Measurements from ENCODE around the gene PCK2. TPM values are rescaled to one million over a fixed set of nuclear protein-coding genes. Genes with fewer than 3 reads are reported as not detected.

The PCK2 gene
- total RNA-seq, 1 donor from 2014 or later: 590 TPM

DNA sequence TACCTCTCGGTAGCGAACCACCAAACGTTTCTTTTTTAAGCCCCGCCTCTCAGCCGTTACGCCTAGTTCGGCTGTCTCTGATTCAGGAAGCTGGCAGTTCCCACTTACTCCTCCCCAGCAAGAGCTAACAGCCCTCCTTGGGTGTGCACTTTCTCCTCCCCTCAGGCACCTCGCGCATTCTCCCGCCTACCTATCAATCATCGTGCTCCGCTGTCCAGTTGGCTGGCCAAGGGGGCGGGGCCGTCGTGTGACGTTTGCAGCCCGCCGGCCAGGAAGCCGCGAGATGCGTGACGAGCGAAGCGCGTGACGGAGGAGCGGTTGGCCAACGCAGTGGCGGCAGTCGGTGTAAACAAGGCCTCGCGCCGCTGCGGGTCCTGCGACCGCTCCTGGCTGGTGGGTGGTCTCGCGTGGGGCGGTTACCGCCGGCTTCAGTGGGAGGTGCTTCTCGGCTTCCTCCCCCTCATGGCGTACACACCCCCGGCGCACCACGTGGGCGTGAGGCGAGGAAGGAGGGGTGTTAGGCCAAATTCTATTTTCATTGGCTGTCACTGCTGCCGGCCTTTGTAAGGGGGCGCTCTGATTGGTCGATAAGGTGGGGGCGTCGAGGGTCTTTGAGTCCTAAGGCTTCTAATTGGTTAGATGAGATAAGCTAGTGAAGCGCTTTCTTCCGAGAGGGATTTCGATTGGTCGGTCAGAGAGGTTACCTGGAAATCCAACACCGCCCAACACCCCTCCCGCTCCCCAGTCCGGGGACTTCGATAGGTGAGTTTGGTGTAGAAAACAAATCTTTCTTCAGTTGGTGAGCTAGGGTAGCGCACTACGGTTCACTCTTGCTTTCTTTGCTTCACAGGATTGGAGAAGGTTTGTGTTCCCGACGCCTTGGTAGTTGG lies 20.7 kb downstream of the PCK2 start, which contains the start of the genes DCAF11 and NRL:
Gene DCAF11 (plus strand): TSS at position 246 of the 890 bp plus-strand sequence. CDS start 818 bp downstream, outside the sequence.
Gene NRL (minus strand): TSS at position 418 of the 890 bp plus-strand sequence. CDS start 32,101 bp downstream, outside the sequence.
- ATAC-seq: peak; percentile 80

GRCh38 chr14:24115422-24116127 lies 21.5 kb downstream of the PCK2 start:
- no peak for DNase-seq (ENCODE audit: low spot score)
- ATAC-seq: no peak

More for the DNA sequence above, 20.7 kb downstream of the PCK2 start, which contains the start of the genes DCAF11 and NRL:
- peak; percentile 99 for DNase-seq (ENCODE audit: low spot score)

DNA sequence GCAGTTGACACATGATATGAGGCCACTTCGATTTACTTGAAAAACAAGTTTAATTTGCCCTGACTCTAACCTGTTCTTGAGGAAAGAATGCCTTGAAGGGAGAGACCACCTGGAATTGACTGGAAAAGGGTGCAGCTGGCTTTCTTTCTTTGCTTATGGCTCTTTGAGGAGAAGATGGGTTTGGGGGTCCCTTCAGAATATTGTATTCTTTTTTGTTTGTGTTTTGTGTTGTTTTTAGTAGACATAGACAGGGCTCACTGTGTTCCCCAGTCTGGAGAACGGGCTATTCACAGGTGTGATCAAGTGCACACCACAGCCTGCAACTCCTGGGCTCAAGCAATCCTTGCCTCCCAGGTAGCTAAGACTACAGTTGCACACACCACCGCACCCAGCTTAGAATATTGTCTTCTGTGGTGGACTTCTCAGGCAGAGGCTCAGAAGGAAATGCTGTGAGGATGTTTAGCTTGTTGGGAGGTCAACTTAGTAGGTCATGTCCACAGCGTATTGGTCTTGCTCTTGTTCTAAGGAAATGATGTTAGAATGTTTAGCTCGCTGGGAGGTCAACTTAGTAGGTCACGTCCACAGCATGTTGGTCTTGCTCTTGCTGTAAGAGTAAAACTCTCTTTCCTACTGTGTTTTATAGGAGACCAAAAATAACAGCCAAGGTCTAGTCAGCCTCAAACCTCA lies 22.2 kb downstream of the PCK2 start:
- DNase-seq (ENCODE audit: low spot score): no peak
- ATAC-seq: no peak

- DNase-seq (ENCODE audit: low spot score): peak; percentile 83
- peak; percentile 14 for ATAC-seq
Observed at GRCh38 chr14:24117179-24117578, 23.1 kb downstream of the PCK2 start.

GRCh38 chr14:24119691-24120090 lies 25.6 kb downstream of the PCK2 start:
- no peak for ATAC-seq
- DNase-seq (ENCODE audit: low spot score): no peak

- DNase-seq (ENCODE audit: low spot score) (no peak), ATAC-seq (no peak)
Observed at GRCh38 chr14:24121210-24121609, 27.1 kb downstream of the PCK2 start.

- ATAC-seq: no peak
- DNase-seq (ENCODE audit: low spot score): no peak
Observed at GRCh38 chr14:24122416-24122815, 28.3 kb downstream of the PCK2 start.

DNA sequence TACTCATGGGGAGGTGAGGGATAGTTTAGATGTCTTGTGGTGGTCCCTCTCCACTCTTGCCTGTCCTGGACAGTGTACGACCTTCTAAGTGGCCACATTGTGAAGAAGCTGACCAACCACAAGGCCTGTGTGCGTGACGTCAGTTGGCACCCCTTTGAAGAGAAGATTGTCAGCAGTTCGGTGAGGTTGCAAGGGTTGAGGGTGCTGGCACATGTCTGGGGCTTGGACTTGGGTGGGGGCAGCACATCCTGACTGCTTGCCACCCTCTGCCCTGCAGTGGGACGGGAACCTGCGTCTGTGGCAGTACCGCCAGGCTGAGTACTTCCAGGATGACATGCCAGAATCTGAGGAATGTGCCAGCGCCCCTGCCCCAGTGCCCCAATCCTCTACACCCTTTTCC lies 28.8 kb downstream of the PCK2 start:
- ATAC-seq: peak; percentile 4
- DNase-seq (ENCODE audit: low spot score): no peak

- ATAC-seq (peak; percentile 5), DNase-seq (ENCODE audit: low spot score) (no peak)
Observed at GRCh38 chr14:24123424-24124417, 29.6 kb downstream of the PCK2 start.

GRCh38 chr14:24126939-24127338 lies 32.8 kb downstream of the PCK2 start:
- no peak for DNase-seq (ENCODE audit: low spot score)
- no peak for ATAC-seq

GRCh38 chr14:24127673-24128072 lies 33.6 kb downstream of the PCK2 start:
- no peak for ATAC-seq
- DNase-seq (ENCODE audit: low spot score): no peak

- no peak for ATAC-seq
- DNase-seq (ENCODE audit: low spot score): no peak
Observed at GRCh38 chr14:24129410-24129998, 35.4 kb downstream of the PCK2 start.

- ATAC-seq (no peak), DNase-seq (ENCODE audit: low spot score) (no peak)
Observed at GRCh38 chr14:24130380-24130716, 36.2 kb downstream of the PCK2 start, which contains the start of gene FITM1. FITM1 (plus strand) TSS chr14:24130659; CDS start chr14:24131564, 905 bp downstream.

- ATAC-seq (peak; percentile 70), DNase-seq (ENCODE audit: low spot score) (peak; percentile 90)
Observed at GRCh38 chr14:24130717-24131548, 36.8 kb downstream of the PCK2 start.

DNA sequence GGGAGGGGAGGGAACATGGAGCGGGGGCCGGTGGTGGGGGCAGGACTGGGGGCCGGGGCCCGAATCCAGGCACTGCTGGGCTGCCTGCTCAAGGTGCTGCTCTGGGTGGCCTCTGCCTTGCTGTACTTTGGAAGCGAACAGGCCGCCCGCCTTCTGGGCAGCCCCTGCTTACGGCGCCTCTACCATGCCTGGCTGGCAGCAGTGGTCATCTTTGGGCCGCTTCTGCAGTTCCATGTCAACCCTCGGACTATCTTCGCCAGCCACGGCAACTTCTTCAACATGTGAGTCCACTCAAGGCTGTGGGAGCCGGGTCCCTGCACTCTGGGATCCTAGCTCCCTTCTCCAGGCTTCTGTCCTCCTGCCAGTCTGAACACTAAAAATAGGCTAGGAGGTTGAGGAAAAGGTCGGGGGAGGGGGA lies 37.4 kb downstream of the PCK2 start:
- DNase-seq (ENCODE audit: low spot score) (no peak), ATAC-seq (peak; percentile 19)

DNA sequence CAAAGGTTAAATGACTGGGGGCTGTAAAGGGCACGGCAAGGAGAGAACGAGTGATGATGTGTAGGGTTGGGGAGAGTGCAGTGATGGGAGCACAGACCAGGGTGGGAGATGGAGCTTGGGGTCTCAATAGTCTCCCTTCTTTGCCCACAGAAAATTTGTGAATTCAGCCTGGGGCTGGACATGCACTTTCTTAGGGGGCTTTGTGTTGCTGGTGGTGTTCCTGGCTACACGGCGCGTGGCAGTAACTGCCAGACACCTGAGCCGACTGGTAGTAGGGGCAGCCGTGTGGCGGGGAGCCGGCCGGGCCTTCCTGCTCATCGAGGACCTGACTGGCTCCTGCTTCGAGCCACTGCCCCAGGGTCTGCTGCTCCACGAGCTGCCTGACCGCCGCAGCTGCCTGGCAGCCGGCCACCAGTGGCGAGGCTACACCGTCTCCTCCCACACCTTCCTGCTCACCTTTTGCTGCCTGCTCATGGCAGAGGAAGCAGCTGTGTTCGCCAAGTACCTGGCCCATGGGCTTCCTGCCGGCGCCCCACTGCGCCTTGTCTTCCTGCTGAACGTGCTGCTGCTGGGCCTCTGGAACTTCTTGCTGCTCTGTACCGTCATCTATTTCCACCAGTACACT lies 38.1 kb downstream of the PCK2 start:
- peak; percentile 81 for DNase-seq (ENCODE audit: low spot score)

DNA sequence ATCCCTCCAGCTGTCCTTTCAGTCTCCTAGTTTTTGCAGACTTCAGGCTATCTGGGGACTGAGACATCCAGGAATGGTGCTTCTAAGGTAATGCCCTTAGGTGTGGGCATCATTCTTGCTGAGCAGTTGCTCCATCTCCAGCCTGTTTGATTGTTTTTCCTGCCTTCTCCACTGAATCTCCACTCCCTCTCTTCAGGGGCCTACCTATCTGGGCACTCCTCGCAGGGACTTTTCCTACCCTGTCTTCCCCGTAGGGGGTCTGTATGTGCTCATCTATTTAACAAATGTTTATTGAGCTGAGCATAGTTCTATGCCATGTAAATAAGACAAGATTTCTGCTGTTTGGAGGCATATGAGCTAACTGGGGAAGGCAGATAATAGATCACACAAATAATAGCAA lies 38.9 kb downstream of the PCK2 start:
- DNase-seq (ENCODE audit: low spot score) (no peak), ATAC-seq (no peak)

More for the DNA sequence above, 38.1 kb downstream of the PCK2 start:
- ATAC-seq: peak; percentile 32

- no peak for ATAC-seq
- no peak for DNase-seq (ENCODE audit: low spot score)
Observed at GRCh38 chr14:24133735-24134134, 39.6 kb downstream of the PCK2 start.

All from left lobe of liver (tissue), 2 donors.